Neural cell (in vitro differentiated cells): Measurements from ENCODE around the gene LRRC72.

Source experiments
- CTCF ChIP-seq: fragments of 450-650 bp; IDR thresholded peaks from 2 replicates; pipeline ENCODE4 v1.5.1; 2014; ENCODE audit warnings: antibody characterized with exemption, mild to moderate bottlenecking, moderate library complexity; ENCODE audit not compliant: poor library complexity, severe bottlenecking
- EP300 ChIP-seq: fragments of 450-650 bp; conservative IDR thresholded peaks from 2 replicates; pipeline ENCODE4 v1.6.1; 2014; ENCODE audit warnings: antibody characterized with exemption, mild to moderate bottlenecking, moderate library complexity; ENCODE audit not compliant: poor library complexity, severe bottlenecking
- REST ChIP-seq: IDR thresholded peaks from 2 replicates; pipeline ENCODE4 v1.6.1; 2012; ENCODE audit warnings: borderline replicate concordance
- SMC3 ChIP-seq: fragments of 450-650 bp; conservative IDR thresholded peaks from 2 replicates; pipeline ENCODE4 v1.6.1; 2014; ENCODE audit warnings: antibody characterized with exemption, mild to moderate bottlenecking, moderate library complexity; ENCODE audit not compliant: poor library complexity
- TAF1 ChIP-seq: IDR thresholded peaks from 2 replicates; pipeline ENCODE4 v1.6.1; 2012; ENCODE audit warnings: low read depth

GRCh38 chr7:16609842-16610450, 83.3 kb downstream of the LRRC72 start:
- TF ChIP-seq EP300 = no peak
- TF ChIP-seq CTCF = no peak
- no peak for TF ChIP-seq TAF1
- TF ChIP-seq REST = no peak
- TF ChIP-seq SMC3 = no peak
